SJSA1 (cell line): ENCODE measurements around the gene SOX3. TPM values are rescaled to one million over a fixed set of nuclear protein-coding genes. Genes with fewer than 3 reads are reported as not detected.

ENCODE experiments used
- total RNA-seq: library from RNA; depleted of rRNA; stranded (reverse); fragments of >200 nt; shearing (Covaris generic); gene quantifications from 2 replicates; pipeline ENCODE4 v1.2.3, GENCODE V29; 2014; rRNA removed

Gene SOX3
- total RNA-seq, 1 experiment from 2014 or later: not detected

Other genes starting within 250 kb of the SOX3 start
- gene LINC00632, start 204.7 kb upstream of the SOX3 start, total RNA-seq: not detected in 2 replicates